Measurements from ENCODE around the gene GDPD4. TPM values are rescaled to one million over a fixed set of nuclear protein-coding genes. Genes with fewer than 3 reads are reported as not detected.
A peak's percentile ranks its signal among the peaks of the same experiment; 100 is the strongest.

Gene GDPD4
- total RNA-seq, 1 donor = 0.43 TPM

GRCh38 chr11:77325159-77325558 is 23.7 kb upstream of the GDPD4 start:
- no peak overlapping the region for H3K4me3 ChIP-seq (ENCODE audit: low read depth, low read length)
- DNase-seq (ENCODE audit: low read depth) = no peak
- no peak for TF ChIP-seq CTCF (IDR thresholded peaks at IDR 0.05; ENCODE audit: insufficient read depth, low read depth, low read length)

- peak; percentile 5 for DNase-seq (ENCODE audit: low read depth)
- no peak overlapping the region for H3K4me3 ChIP-seq (ENCODE audit: low read depth, low read length)
- no peak for TF ChIP-seq CTCF (IDR thresholded peaks at IDR 0.05; ENCODE audit: insufficient read depth, low read depth, low read length)
These were observed 23.0 kb upstream of the GDPD4 start for GRCh38 chr11:77324508-77324907.

- H3K4me3 ChIP-seq (ENCODE audit: low read depth, low read length) = no peak overlapping the region
- DNase-seq (ENCODE audit: low read depth) = no peak
- TF ChIP-seq CTCF (IDR thresholded peaks at IDR 0.05; ENCODE audit: insufficient read depth, low read depth, low read length) = no peak
These were observed 21.6 kb upstream of the GDPD4 start for GRCh38 chr11:77322926-77323590.

- TF ChIP-seq CTCF (IDR thresholded peaks at IDR 0.05; ENCODE audit: insufficient read depth, low read depth, low read length) = no peak
- DNase-seq (ENCODE audit: low read depth) = peak; percentile 63
- H3K4me3 ChIP-seq (ENCODE audit: low read depth, low read length) = no peak overlapping the region
These were observed 21.0 kb upstream of the GDPD4 start for GRCh38 chr11:77322506-77322905.

GRCh38 chr11:77320351-77320750 is 18.9 kb upstream of the GDPD4 start:
- H3K4me3 ChIP-seq (ENCODE audit: low read depth, low read length) = no peak overlapping the region
- DNase-seq (ENCODE audit: low read depth) = no peak
- TF ChIP-seq CTCF (IDR thresholded peaks at IDR 0.05; ENCODE audit: insufficient read depth, low read depth, low read length) = no peak

GRCh38 chr11:77318600-77318999 is 17.1 kb upstream of the GDPD4 start:
- DNase-seq (ENCODE audit: low read depth) = no peak
- H3K4me3 ChIP-seq (ENCODE audit: low read depth, low read length) = no peak overlapping the region
- no peak for TF ChIP-seq CTCF (IDR thresholded peaks at IDR 0.05; ENCODE audit: insufficient read depth, low read depth, low read length)

Data from fibroblast of villous mesenchyme (primary cell).